ENCODE results near the gene ENAH. TPM values are rescaled to one million over a fixed set of nuclear protein-coding genes. Genes with fewer than 3 reads are reported as not detected.

Gene ENAH
- total RNA-seq, 1 experiment from 2014 or later = 285 TPM

DNA sequence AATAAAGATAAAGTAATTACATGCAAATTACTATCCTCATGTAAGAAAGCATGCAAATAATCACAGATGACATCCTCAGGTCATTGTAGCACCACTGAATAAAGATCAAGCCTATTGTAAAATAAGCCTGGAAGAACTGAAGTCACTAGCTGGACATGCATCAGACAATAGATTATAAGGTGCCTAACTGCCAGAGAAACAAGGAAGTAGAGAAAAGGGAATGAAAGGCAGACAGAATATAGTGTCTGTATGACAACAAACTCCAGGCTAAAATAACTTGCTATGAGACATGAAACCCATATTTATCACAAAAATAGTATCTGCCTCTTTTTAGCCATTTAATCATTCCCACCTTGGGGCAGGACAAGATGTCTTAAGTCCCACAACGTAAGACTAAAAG lies 108.7 kb downstream of the ENAH start:
- Histone ChIP-seq H4K91ac (ENCODE audit: insufficient read length, low read depth, low read length) (no peak overlapping the region), H2BK5ac (ENCODE audit: insufficient read length, low read length) (no peak overlapping the region), H3K9me3 (ENCODE audit: control insufficient read depth, low read depth, low read length) (no peaks in the 10 kb centered on the region), H2AFZ (ENCODE audit: low read length) (no peak overlapping the region), H3K4me2 (ENCODE audit: insufficient read depth, insufficient read length, low read length) (no peak overlapping the region), H2AK5ac (ENCODE audit: insufficient read length, low read length) (no peak overlapping the region), H3K79me1 (ENCODE audit: insufficient read depth, low read depth, low read length, poor library complexity, severe bottlenecking) (peaks cover 8% of the 10 kb centered on the region), H3T11ph (ENCODE audit: low read length) (no peak overlapping the region), H3K14ac (ENCODE audit: insufficient read depth, low read length) (no peak overlapping the region), H2BK120ac (ENCODE audit: low read depth, low read length, poor library complexity, severe bottlenecking) (no peak overlapping the region), H3K4ac (ENCODE audit: low read depth, low read length) (no peak overlapping the region), H3K27me3 (ENCODE audit: insufficient read depth, low read length) (no peaks in the 10 kb centered on the region), H3K79me2 (ENCODE audit: insufficient read depth, low read length) (peaks cover 21% of the 10 kb centered on the region; the same call in 1 of the 2 replicates), H4K20me1 (ENCODE audit: control insufficient read depth, insufficient read depth, insufficient read length) (no peaks in the 10 kb centered on the region), H2BK20ac (ENCODE audit: low read depth, low read length, poor library complexity, severe bottlenecking) (no peak overlapping the region), H3K18ac (ENCODE audit: insufficient read length, low read depth, low read length) (no peak overlapping the region), H3K23me2 (ENCODE audit: insufficient read length, low read depth, low read length, poor library complexity, severe bottlenecking) (no peaks in the 10 kb centered on the region), H4K8ac (replicated peaks; ENCODE audit: insufficient read length, low read depth, low read length) (no peak overlapping the region), H2BK15ac (ENCODE audit: low read depth, low read length) (no peak overlapping the region), H3K23ac (ENCODE audit: insufficient read length, low read depth, low read length) (no peak overlapping the region), H2BK12ac (ENCODE audit: insufficient read length, low read depth, low read length) (no peak overlapping the region), H3K27ac (ENCODE audit: insufficient read length, low read depth, low read length) (no peak overlapping the region), H4K5ac (ENCODE audit: insufficient read length, low read depth, low read length) (no peak overlapping the region), H3K4me1 (ENCODE audit: insufficient read depth, low read length) (peaks cover 10% of the 10 kb centered on the region; the same call in 1 of the 2 replicates), H3K56ac (ENCODE audit: insufficient read length, low read depth, low read length) (no peak overlapping the region), H3K9ac (ENCODE audit: extremely low read depth, insufficient read length, low read length) (no peak overlapping the region)
- peaks cover 26 to 31% of the 10 kb centered on the region in 2 experiments for H3K4me1 Mint-ChIP-seq
- H3K27me3 Mint-ChIP-seq (ENCODE audit: low read depth) = no peaks in the 10 kb centered on the region
- no CpG with 5 or more reads among the region's 1 CpG for WGBS (ENCODE audit: extremely low coverage, insufficient read length, low lambda C conversion rate)
- no peak overlapping the region for H3K4me3 Mint-ChIP-seq
- no peak for DNase-seq
- peaks cover 0 to 15% (median 0%) of the 10 kb centered on the region in 3 experiments; a peak in 3 of 7 replicates for H3K36me3 Mint-ChIP-seq (ENCODE audit: insufficient read depth in 1 of 3, low read depth in 3 of 3)
- H3K27ac Mint-ChIP-seq = no peak overlapping the region
- H3K9me3 Mint-ChIP-seq = no peaks in the 10 kb centered on the region
- TF ChIP-seq, protein P1, sequence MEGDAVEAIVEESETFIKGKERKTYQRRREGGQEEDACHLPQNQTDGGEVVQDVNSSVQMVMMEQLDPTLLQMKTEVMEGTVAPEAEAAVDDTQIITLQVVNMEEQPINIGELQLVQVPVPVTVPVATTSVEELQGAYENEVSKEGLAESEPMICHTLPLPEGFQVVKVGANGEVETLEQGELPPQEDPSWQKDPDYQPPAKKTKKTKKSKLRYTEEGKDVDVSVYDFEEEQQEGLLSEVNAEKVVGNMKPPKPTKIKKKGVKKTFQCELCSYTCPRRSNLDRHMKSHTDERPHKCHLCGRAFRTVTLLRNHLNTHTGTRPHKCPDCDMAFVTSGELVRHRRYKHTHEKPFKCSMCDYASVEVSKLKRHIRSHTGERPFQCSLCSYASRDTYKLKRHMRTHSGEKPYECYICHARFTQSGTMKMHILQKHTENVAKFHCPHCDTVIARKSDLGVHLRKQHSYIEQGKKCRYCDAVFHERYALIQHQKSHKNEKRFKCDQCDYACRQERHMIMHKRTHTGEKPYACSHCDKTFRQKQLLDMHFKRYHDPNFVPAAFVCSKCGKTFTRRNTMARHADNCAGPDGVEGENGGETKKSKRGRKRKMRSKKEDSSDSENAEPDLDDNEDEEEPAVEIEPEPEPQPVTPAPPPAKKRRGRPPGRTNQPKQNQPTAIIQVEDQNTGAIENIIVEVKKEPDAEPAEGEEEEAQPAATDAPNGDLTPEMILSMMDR (conservative IDR thresholded peaks at IDR 0.05) = no peak
